GM18519 (cell line): ENCODE results near the gene ELP5.

Experiments used
- ATAC-seq: cut with Tn5 transposase; IDR thresholded peaks from one replicate; pipeline ENCODE4 v1.9.1; 2021; ENCODE audit warnings: mild to moderate bottlenecking, moderate library complexity; ENCODE audit not compliant: unreplicated experiment, low FRiP score

Gene ELP5

GRCh38 chr17:7218758-7219157 lies 33.3 kb upstream of the ELP5 start:
- no peak for ATAC-seq

- no peak for ATAC-seq
These were observed 32.7 kb upstream of the ELP5 start for GRCh38 chr17:7219229-7219811.

- ATAC-seq: no peak
These were observed 32.0 kb upstream of the ELP5 start, which contains the start of the genes ACADVL and DLG4 for GRCh38 chr17:7219812-7220592. Gene ACADVL (plus strand): TSS chr17:7219938. CDS start chr17:7219985, 47 bp downstream. Gene DLG4 (minus strand): TSS chr17:7219836.

GRCh38 chr17:7220593-7221277 lies 31.3 kb upstream of the ELP5 start:
- no peak for ATAC-seq

GRCh38 chr17:7221278-7222092 lies 30.5 kb upstream of the ELP5 start:
- ATAC-seq: no peak

- no peak for ATAC-seq
These were observed 29.7 kb upstream of the ELP5 start for GRCh38 chr17:7222093-7222971.

GRCh38 chr17:7222972-7223292 lies 29.1 kb upstream of the ELP5 start:
- ATAC-seq: no peak

GRCh38 chr17:7223375-7223774 lies 28.6 kb upstream of the ELP5 start:
- ATAC-seq: no peak

GRCh38 chr17:7224110-7224509 lies 27.9 kb upstream of the ELP5 start:
- ATAC-seq: no peak

GRCh38 chr17:7224661-7225111 lies 27.3 kb upstream of the ELP5 start:
- ATAC-seq: no peak

GRCh38 chr17:7225711-7226331 lies 26.2 kb upstream of the ELP5 start:
- no peak for ATAC-seq

- no peak for ATAC-seq
These were observed 25.0 kb upstream of the ELP5 start for GRCh38 chr17:7226721-7227710.

- ATAC-seq: no peak
These were observed 23.1 kb upstream of the ELP5 start for GRCh38 chr17:7228920-7229319.

GRCh38 chr17:7229504-7229903 lies 22.5 kb upstream of the ELP5 start:
- ATAC-seq: no peak

GRCh38 chr17:7232114-7232513 lies 19.9 kb upstream of the ELP5 start:
- no peak for ATAC-seq

- peak; percentile 7 for ATAC-seq
These were observed 18.3 kb upstream of the ELP5 start for GRCh38 chr17:7233701-7234082.

GRCh38 chr17:7234083-7234951 lies 17.7 kb upstream of the ELP5 start, which contains the start of gene DVL2:
Gene DVL2 (minus strand): TSS chr17:7234517. CDS start chr17:7234262, 255 bp downstream.
- peak; percentile 36 for ATAC-seq
